GM06990 (cell line): ENCODE data around the gene OR52N1.

Experiments used
- DNase-seq: peaks from one replicate; pipeline ENCODE4 v3.0.0-alpha.2; 2011; ENCODE audit not compliant: insufficient read length; ENCODE audit errors: extremely low read depth
- H3K27me3 ChIP-seq: replicated peaks from 2 replicates; pipeline ENCODE4 v1.6.0; 2011; ENCODE audit warnings: low read length; ENCODE audit not compliant: control insufficient read depth, insufficient read depth
- H3K36me3 ChIP-seq: 2 replicates; pipeline ENCODE4 v1.5.1; 2011; ENCODE audit warnings: low read length; ENCODE audit not compliant: control insufficient read depth, insufficient read depth
- H3K4me3 ChIP-seq: replicated peaks from 2 replicates; pipeline ENCODE4 v1.5.1; 2011; ENCODE audit warnings: low read depth, mild to moderate bottlenecking, control low read depth, low read length
- CTCF ChIP-seq: IDR thresholded peaks from 2 replicates; pipeline ENCODE4 v1.5.1; 2011; ENCODE audit warnings: low read length, control low read depth, mild to moderate bottlenecking, inconsistent platforms; ENCODE audit not compliant: insufficient read depth, poor library complexity, severe bottlenecking

Gene OR52N1

GRCh38 chr11:5815534-5815933 lies 24.5 kb upstream of the OR52N1 start:
- Histone ChIP-seq H3K27me3 (no peaks in the 10 kb centered on the region), H3K36me3 (no peaks in the 10 kb centered on the region), H3K4me3 (no peak overlapping the region)
- no peak for DNase-seq
- no peak for TF ChIP-seq CTCF

DNA sequence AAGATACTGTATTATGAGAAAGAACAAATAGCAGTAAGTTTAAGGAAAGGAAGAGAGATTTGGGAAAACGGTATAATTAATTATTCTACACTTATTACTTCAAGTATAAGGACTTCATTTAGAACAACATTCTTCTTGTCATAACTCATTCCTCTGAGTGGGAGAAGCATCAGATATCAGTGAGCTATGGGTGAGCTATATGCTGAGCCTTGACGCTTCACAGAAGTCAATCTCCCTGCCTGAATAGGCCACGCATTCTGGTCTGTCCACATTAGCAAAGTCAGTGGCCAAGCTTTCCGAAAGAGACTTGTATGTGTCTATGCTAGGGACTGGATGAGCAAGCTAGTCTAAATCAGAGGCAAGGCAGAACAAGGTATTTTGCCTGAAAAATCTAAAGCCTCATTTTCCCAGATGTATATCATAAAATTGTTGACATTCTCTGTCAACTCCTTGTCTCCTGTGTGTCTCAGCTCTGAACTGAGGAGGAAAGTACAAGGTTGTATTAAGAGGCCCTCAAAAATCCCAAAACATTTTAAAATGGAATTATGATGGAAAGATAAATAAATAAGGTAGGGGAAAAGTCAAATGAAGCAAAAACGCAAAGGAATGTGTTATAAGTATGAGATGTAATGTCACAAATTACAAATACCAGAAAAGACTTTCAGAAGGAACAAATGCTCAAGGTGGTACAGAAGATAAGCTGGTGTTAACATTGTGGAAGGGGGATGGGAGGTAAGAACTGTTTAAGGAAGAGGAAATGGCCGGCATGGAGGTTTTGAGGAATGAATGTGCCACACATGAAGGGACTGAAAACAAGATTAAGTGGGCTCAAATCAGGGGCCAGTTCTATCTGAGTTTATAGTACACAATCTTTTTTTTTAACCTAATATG lies 19.1 kb upstream of the OR52N1 start:
- Histone ChIP-seq H3K4me3 (no peak overlapping the region), H3K27me3 (no peaks in the 10 kb centered on the region), H3K36me3 (no peaks in the 10 kb centered on the region)
- no peak for DNase-seq
- no peak for TF ChIP-seq CTCF

- Histone ChIP-seq H3K27me3 (no peaks in the 10 kb centered on the region), H3K4me3 (peak overlapping the region; percentile 71), H3K36me3 (no peaks in the 10 kb centered on the region)
- no peak for TF ChIP-seq CTCF
- DNase-seq = no peak
Observed at GRCh38 chr11:5809122-5809519, 18.1 kb upstream of the OR52N1 start.

DNA sequence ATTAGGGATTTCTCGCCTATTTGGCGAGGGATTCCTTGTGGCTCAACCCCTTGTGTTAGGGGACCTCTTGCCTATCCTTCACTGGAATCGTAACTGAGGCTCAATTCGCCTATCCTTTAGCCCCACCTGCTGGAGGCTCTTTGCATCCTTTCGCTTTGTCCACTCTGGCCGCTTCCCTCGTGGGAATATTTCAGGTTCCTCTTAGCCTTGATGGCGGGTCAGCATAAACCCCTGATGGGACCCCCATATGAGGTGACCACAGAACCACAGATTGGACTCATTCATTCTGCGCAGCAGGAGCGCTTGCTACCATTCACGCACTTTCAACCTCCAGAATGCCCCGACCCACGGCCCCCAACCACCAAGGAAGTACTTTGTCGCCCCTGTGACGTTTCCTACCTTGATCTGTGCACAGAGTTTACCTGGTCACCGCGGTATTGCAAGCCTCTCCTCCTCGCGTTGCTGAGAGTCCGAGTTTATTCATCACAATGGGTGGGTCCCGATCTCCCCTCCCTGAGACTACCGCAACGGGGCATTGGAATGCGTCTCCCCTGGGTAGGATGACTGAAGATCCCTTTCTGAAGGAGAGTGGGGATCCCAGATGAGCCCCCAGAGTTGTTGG lies 17.5 kb upstream of the OR52N1 start, which contains the start of gene OR52N2:
Gene OR52N2, plus strand, starts transcription at position 425 of the 622 bp plus-strand sequence. CDS start 11,412 bp downstream, outside the sequence.
- Histone ChIP-seq H3K4me3 (peak within 1 kb of the TSS; percentile 71), H3K27me3 (no peaks in the 10 kb centered on the region), H3K36me3 (no peaks in the 10 kb centered on the region)
- TF ChIP-seq CTCF = peak; percentile 83
- DNase-seq = peak; percentile 16

GRCh38 chr11:5807580-5807979 lies 16.5 kb upstream of the OR52N1 start:
- Histone ChIP-seq H3K4me3 (no peak overlapping the region), H3K36me3 (no peaks in the 10 kb centered on the region), H3K27me3 (no peaks in the 10 kb centered on the region)
- no peak for TF ChIP-seq CTCF
- no peak for DNase-seq
